ENCODE results near the gene GATB.

The GATB gene

GRCh38 chr4:151804821-151805220 lies 44.0 kb upstream of the GATB start:
- H3K27ac ChIP-seq, result no peak overlapping the region
- no peak for TF ChIP-seq CTCF (conservative IDR thresholded peaks at IDR 0.05)

GRCh38 chr4:151804086-151804630 lies 43.4 kb upstream of the GATB start:
- no peak for TF ChIP-seq CTCF (conservative IDR thresholded peaks at IDR 0.05)
- H3K27ac ChIP-seq, result no peak overlapping the region

- no peak overlapping the region for H3K27ac ChIP-seq
- no peak for TF ChIP-seq CTCF (conservative IDR thresholded peaks at IDR 0.05)
These were observed 42.4 kb upstream of the GATB start for GRCh38 chr4:151803246-151803645.

DNA sequence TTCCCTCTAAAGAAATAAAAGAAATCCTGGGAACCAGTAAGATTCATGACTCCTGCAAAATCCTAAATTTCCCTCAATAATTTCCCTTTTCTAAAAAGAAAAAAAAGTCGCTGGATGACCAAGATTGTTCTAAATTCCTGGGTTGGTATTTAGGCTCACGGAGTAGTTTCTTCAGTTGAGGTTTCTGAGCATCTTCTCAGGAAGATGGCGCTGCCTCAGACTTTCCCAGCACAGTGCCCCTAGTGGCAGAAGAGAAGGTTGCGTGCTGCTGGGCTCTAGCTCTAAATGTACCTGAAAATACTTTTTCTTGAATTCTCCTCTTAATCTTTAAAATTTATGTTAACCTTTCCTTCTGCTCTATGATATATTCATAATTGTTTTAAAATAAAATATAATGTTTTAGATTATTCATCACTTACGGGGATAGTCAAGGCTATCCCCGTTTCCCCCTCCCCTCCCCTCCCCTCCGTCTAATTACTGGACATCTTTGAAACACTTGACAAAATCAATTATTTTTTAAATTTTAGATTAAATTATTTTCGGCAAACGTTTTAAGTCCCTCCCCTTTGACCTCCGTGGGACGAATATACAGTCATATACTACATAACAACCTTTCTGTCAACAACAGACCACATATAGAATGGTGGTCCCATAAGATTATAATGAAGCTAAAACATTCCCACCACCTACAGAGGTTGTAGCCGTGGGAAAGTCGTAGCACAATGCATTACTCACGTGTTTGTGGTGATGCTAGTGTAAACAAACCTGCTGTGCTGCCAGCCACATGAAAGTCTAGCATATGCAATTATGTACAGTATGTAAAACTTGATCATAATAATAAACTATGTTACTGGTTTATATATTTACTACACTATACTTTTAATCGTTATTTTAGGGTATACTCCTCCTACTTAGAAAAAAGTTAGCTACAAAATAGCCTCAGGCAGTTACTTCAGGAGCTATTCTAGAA lies 41.0 kb upstream of the GATB start:
- peak; percentile 90 for TF ChIP-seq CTCF (conservative IDR thresholded peaks at IDR 0.05)
- H3K27ac ChIP-seq, result no peak overlapping the region

DNA sequence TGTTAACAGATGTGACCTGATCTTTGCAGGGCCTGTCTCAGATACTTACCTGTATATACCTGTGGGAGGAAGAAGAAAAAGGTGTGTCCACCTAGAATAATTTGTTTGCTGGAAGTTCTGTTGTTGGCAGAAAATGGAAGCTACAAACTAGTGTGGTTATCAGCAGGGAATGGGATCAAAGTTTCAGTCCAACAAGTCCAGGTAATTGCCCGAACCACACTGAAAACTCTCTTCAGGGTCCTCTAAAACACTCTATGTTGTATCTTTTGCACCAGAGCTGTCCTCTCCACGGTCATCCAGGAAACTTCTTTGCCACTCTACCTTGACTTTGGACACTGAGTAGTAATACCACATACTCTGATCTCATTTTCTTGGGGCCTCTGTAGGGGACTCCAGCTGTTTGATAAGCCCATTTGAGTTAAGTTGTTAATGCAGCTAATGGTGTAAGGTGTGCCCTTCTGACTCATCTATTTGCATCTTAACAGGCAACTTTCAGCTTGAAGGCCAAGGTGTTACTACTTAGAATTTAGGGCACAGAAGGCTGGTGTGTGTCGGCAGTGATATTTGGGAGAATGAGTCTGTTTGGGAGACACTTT lies 38.7 kb upstream of the GATB start:
- TF ChIP-seq CTCF (conservative IDR thresholded peaks at IDR 0.05), result no peak
- no peak overlapping the region for H3K27ac ChIP-seq

GRCh38 chr4:151798678-151799416 lies 38.0 kb upstream of the GATB start:
- TF ChIP-seq CTCF (conservative IDR thresholded peaks at IDR 0.05), result no peak

DNA sequence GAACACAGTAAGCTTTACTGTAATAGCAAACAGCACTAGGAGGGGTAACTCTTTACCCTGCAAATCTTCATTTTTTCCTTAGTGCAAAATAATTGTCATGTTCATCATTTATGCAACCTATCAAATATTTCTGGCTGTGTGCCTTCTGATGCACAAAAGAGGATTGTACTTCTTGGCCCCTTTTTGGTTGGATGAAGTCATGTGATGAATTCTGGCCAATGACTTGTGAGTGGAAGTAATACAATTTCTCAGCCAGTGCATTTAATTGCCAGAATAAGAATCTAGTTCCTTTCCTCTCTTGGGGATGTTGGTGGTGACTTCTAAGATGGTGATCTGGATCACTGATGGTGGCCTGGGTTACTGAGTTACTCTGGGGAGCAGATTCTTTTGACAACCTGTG lies 37.0 kb upstream of the GATB start:
- H3K27ac ChIP-seq, result no peak overlapping the region
- no peak for TF ChIP-seq CTCF (conservative IDR thresholded peaks at IDR 0.05)

More at GRCh38 chr4:151798678-151799416, 38.0 kb upstream of the GATB start:
- H3K27ac ChIP-seq, result no peak overlapping the region
